ENCODE measurements around the gene FAM98A. TPM values are rescaled to one million over a fixed set of nuclear protein-coding genes. Genes with fewer than 3 reads are reported as not detected.

Gene FAM98A
- total RNA-seq, 4 donors from 2014 or later, result 19.7 to 2,496 (median 73.0) TPM

GRCh38 chr2:33541243-33541642, 57.9 kb downstream of the FAM98A start:
- no peak for DNase-seq
- intact Hi-C loops (cut with DNase I; ENCODE audit: low total_unique reads), result no loop called here

GRCh38 chr2:33535421-33535820, 63.7 kb downstream of the FAM98A start:
- no peaks in the 10 kb centered on the region for H3K27me3 ChIP-seq
- H3K4me1 ChIP-seq, result no peaks in the 10 kb centered on the region
- intact Hi-C loops (cut with DNase I; ENCODE audit: low total_unique reads), result no loop called here
- DNase-seq, result no peak
- no peaks in the 10 kb centered on the region for H3K9me3 ChIP-seq
- no peak overlapping the region for H3K27ac ChIP-seq
- no peak overlapping the region for H3K4me3 ChIP-seq
- no peaks in the 10 kb centered on the region for H3K36me3 ChIP-seq
- TF ChIP-seq CTCF (IDR thresholded peaks at IDR 0.05), result no peak
- no peak for TF ChIP-seq POLR2A (IDR thresholded peaks at IDR 0.05)

More at GRCh38 chr2:33541243-33541642, 57.9 kb downstream of the FAM98A start:
- no peaks in the 10 kb centered on the region for H3K4me1 ChIP-seq
- H3K36me3 ChIP-seq, result no peaks in the 10 kb centered on the region
- no peak for TF ChIP-seq POLR2A (IDR thresholded peaks at IDR 0.05)
- TF ChIP-seq CTCF (IDR thresholded peaks at IDR 0.05), result no peak
- H3K27ac ChIP-seq, result no peak overlapping the region
- no peaks in the 10 kb centered on the region for H3K27me3 ChIP-seq
- H3K9me3 ChIP-seq, result no peaks in the 10 kb centered on the region
- H3K4me3 ChIP-seq, result no peak overlapping the region

Small RNA genes lying within 50 kb of the gene (small RNA-seq; reads per million reads assigned to genes)
- gene ATP6V0E1P3, result not detected

Other genes starting within 250 kb of the FAM98A start
- 10 to 100 TPM in 2 of 4 donors, 1 to 10 TPM in 2; 2.6 to 42.7 (median 8.6) TPM for gene RASGRP3, start 122.7 kb downstream of the FAM98A start, total RNA-seq

All from uterus (tissue), 4 donors.